DND-41 (cell line): ENCODE results near the gene PCDHGA6.

Experiments
- CTCF ChIP-seq: IDR thresholded peaks from 2 replicates; pipeline ENCODE4 v1.5.1; 2012; ENCODE audit warnings: borderline replicate concordance, low read length, moderate library complexity, mild to moderate bottlenecking; ENCODE audit not compliant: poor library complexity, severe bottlenecking; ENCODE audit errors: extremely low read depth
- EZH2 ChIP-seq: IDR thresholded peaks from 3 replicates; pipeline ENCODE4 v1.6.1; 2012; ENCODE audit warnings: borderline replicate concordance, low read depth, mild to moderate bottlenecking, moderate library complexity, low read length, inconsistent platforms; ENCODE audit not compliant: severe bottlenecking

- no peak for TF ChIP-seq CTCF
- TF ChIP-seq EZH2: no peak
Measured at GRCh38 chr5:141356950-141357349, 16.7 kb upstream of the PCDHGA6 start.
